WTC11 (cell line): ENCODE results near the gene ANO8. TPM values are rescaled to one million over a fixed set of nuclear protein-coding genes. Genes with fewer than 3 reads are reported as not detected.

Experiments used
- ATAC-seq: fragments of 200-7000 bp; cut with Tn5 transposase; 2 replicates; pipeline ENCODE4 v1.10.0; 2021; ENCODE audit warnings: mild to moderate bottlenecking, moderate library complexity
- CTCF ChIA-PET: fragments of 300-600 bp; sonication (Branson Sonifier 250); formaldehyde crosslinking; loops from one replicate; lab custom pipeline; 2021; ENCODE audit warnings: antibody characterized with exemption; lab: Charles Lee
- POLR2A ChIA-PET: fragments of 350-600 bp; sonication (Branson Sonifier 250); formaldehyde crosslinking; loops from one replicate; lab custom pipeline; 2021; ENCODE audit warnings: antibody characterized with exemption; lab: Charles Lee
- DNase-seq: peaks from one replicate; pipeline ENCODE4 v3.0.0; 2021; ENCODE audit warnings: low spot score
- H3K27ac Mint-ChIP-seq: 2 replicates; pipeline ENCODE4 v1.8.0; 2021; ENCODE audit warnings: mixed read lengths
- H3K27me3 Mint-ChIP-seq: 2 replicates; pipeline ENCODE4 v1.8.0; 2021; ENCODE audit warnings: low read depth, mild to moderate bottlenecking, moderate library complexity, mixed read lengths
- H3K36me3 Mint-ChIP-seq: 2 replicates; pipeline ENCODE4 v1.8.0; 2021; ENCODE audit warnings: mixed read lengths
- H3K4me1 Mint-ChIP-seq: 2 replicates; pipeline ENCODE4 v1.8.0; 2022; ENCODE audit warnings: mixed read lengths
- H3K4me3 Mint-ChIP-seq: 2 replicates; pipeline ENCODE4 v1.8.0; 2021; ENCODE audit warnings: mild to moderate bottlenecking, moderate library complexity, mixed read lengths
- H3K9me3 Mint-ChIP-seq: 2 replicates; pipeline ENCODE4 v1.8.0; 2021; ENCODE audit warnings: mixed read lengths
- AR ChIP-seq: fragments of 250-450 bp; sonication (Bioruptor Pico); IDR thresholded peaks from 2 replicates; pipeline ENCODE4 v1.9.0; 2021; ENCODE audit warnings: mild to moderate bottlenecking
- ATF2 ChIP-seq: sonication (generic); formaldehyde crosslinking; IDR thresholded peaks from 2 replicates; pipeline ENCODE4 v1.8.1; 2022; ENCODE audit warnings: low read depth, missing genetic modification reagents, borderline replicate concordance
- CREM ChIP-seq: sonication (generic); formaldehyde crosslinking; IDR thresholded peaks from 2 replicates; pipeline ENCODE4 v1.8.1; 2022; ENCODE audit warnings: mild to moderate bottlenecking, missing genetic modification reagents, moderate library complexity
- ELF4 ChIP-seq: sonication (generic); formaldehyde crosslinking; IDR thresholded peaks from 2 replicates; pipeline ENCODE4 v1.8.1; 2022; ENCODE audit warnings: low read depth, mild to moderate bottlenecking, moderate library complexity, missing genetic modification reagents
- ESRRA ChIP-seq: sonication (generic); formaldehyde crosslinking; IDR thresholded peaks from 2 replicates; pipeline ENCODE4 v1.8.1; 2022; ENCODE audit warnings: mild to moderate bottlenecking, missing genetic modification reagents, borderline replicate concordance
- ETV6 ChIP-seq: sonication (generic); formaldehyde crosslinking; IDR thresholded peaks from 2 replicates; pipeline ENCODE4 v1.8.1; 2022; ENCODE audit warnings: mild to moderate bottlenecking, missing genetic modification reagents
- GRHL2 ChIP-seq: fragments of 250-450 bp; sonication (Bioruptor Pico); IDR thresholded peaks from 2 replicates; pipeline ENCODE4 v1.8.0; 2022; ENCODE audit warnings: mild to moderate bottlenecking, moderate library complexity; ENCODE audit not compliant: insufficient replicate concordance, severe bottlenecking
- HMGXB4 ChIP-seq: sonication (generic); formaldehyde crosslinking; IDR thresholded peaks from 2 replicates; pipeline ENCODE4 v1.8.1; 2023; ENCODE audit warnings: mild to moderate bottlenecking, moderate library complexity, missing genetic modification reagents
- JUN ChIP-seq: sonication (generic); formaldehyde crosslinking; IDR thresholded peaks from 2 replicates; pipeline ENCODE4 v1.8.0; 2023; ENCODE audit warnings: mild to moderate bottlenecking, missing genetic modification reagents
- NFYB ChIP-seq: sonication (generic); formaldehyde crosslinking; conservative IDR thresholded peaks from 2 replicates; pipeline ENCODE4 v1.8.0; 2022; ENCODE audit warnings: low read depth, missing genetic modification reagents
- PREB ChIP-seq: sonication (generic); formaldehyde crosslinking; IDR thresholded peaks from 2 replicates; pipeline ENCODE4 v1.8.1; 2022; ENCODE audit warnings: mild to moderate bottlenecking, missing genetic modification reagents, moderate library complexity, borderline replicate concordance
- SMAD4 ChIP-seq: sonication (generic); formaldehyde crosslinking; IDR thresholded peaks from 2 replicates; pipeline ENCODE4 v1.8.0; 2022; ENCODE audit warnings: mild to moderate bottlenecking, missing genetic modification reagents
- SP1 ChIP-seq: sonication (generic); formaldehyde crosslinking; conservative IDR thresholded peaks from 2 replicates; pipeline ENCODE4 v1.8.1; 2022; ENCODE audit warnings: missing genetic modification reagents
- STAT6 ChIP-seq: sonication (generic); formaldehyde crosslinking; conservative IDR thresholded peaks from 2 replicates; pipeline ENCODE4 v1.8.1; 2023; ENCODE audit warnings: mild to moderate bottlenecking, low read depth, missing genetic modification reagents, moderate library complexity
- ZMAT4 ChIP-seq: fragments of 250-450 bp; sonication (Bioruptor Pico); IDR thresholded peaks from 2 replicates; pipeline ENCODE4 v1.9.0; 2021; ENCODE audit warnings: mild to moderate bottlenecking
- ZNF219 ChIP-seq: sonication (generic); formaldehyde crosslinking; IDR thresholded peaks from 2 replicates; pipeline ENCODE4 v1.8.0; 2023; ENCODE audit warnings: missing genetic modification reagents, mild to moderate bottlenecking, borderline replicate concordance
- ZNF423 ChIP-seq: fragments of 250-450 bp; sonication (Bioruptor Pico); IDR thresholded peaks from 2 replicates; pipeline ENCODE4 v2.1.2; 2022; ENCODE audit warnings: mild to moderate bottlenecking, moderate library complexity
- ZNF532 ChIP-seq: fragments of 250-450 bp; sonication (Bioruptor Pico); IDR thresholded peaks from 2 replicates; pipeline ENCODE4 v1.9.0; 2021; ENCODE audit warnings: mild to moderate bottlenecking, borderline replicate concordance
- total RNA-seq: library from RNA; stranded (reverse); gene quantifications from 3 replicates; pipeline ENCODE4 v1.2.3, GENCODE V29; 2021

Gene ANO8
- total RNA-seq, 1 experiment from 2014 or later: 32.6 TPM

- peak; percentile 72 for ATAC-seq
- CTCF ChIA-PET: interaction anchor here (0.6 to 3.5 kb wide), 37 partner anchors 8 to 278 kb away, joined by 3 to 35 read pairs (median 4); partner anchors contain the start of genes ANKLE1, DDA1, MRPL34 and MVB12A
- POLR2A ChIA-PET: interaction anchor here (0.5 to 1.4 kb wide), 8 partner anchors 11 to 669 kb away, joined by 3 to 11 read pairs (median 4); partner anchors contain the start of genes ABHD8, DDA1 and MRPL34
- no peak for TF ChIP-seq JUN (CRISPR knock-in tag)
- no peak for TF ChIP-seq PREB (CRISPR knock-in tag)
- TF ChIP-seq HMGXB4 (CRISPR knock-in tag): peak; percentile 80; the same call in 1 of the 2 replicates
- TF ChIP-seq AR: no peak
- peak; percentile 77 for TF ChIP-seq SP1 (CRISPR knock-in tag)
- no peak for TF ChIP-seq ELF4 (CRISPR knock-in tag)
- no peak for TF ChIP-seq ZNF219
- no peak for TF ChIP-seq ZNF423 (CRISPR knock-in tag)
- no peak for TF ChIP-seq SMAD4 (CRISPR knock-in tag)
- TF ChIP-seq NFYB (CRISPR knock-in tag): no peak
- TF ChIP-seq CREM (CRISPR knock-in tag): no peak
- no peak for TF ChIP-seq GRHL2 (CRISPR knock-in tag)
- no peak for TF ChIP-seq ESRRA (CRISPR knock-in tag)
- TF ChIP-seq ZNF532 (CRISPR knock-in tag): no peak
- TF ChIP-seq ZMAT4 (CRISPR knock-in tag): no peak
- no peak for TF ChIP-seq STAT6 (CRISPR knock-in tag)
- no peak for TF ChIP-seq ATF2 (CRISPR knock-in tag)
- peak; percentile 51; the same call in 1 of the 2 replicates for TF ChIP-seq ETV6 (CRISPR knock-in tag)
These were observed 6.8 kb downstream of the ANO8 start for GRCh38 chr19:17327654-17328516.

More at GRCh38 chr19:17327654-17328516, 6.8 kb downstream of the ANO8 start:
- peaks cover 11% of the 10 kb centered on the region for H3K36me3 Mint-ChIP-seq
- peak overlapping the region; percentile 84 for H3K4me3 Mint-ChIP-seq
- peak; percentile 93 for DNase-seq
- peak overlapping the region; percentile 98 for H3K27ac Mint-ChIP-seq
- H3K9me3 Mint-ChIP-seq: peaks cover 4% of the 10 kb centered on the region
- H3K27me3 Mint-ChIP-seq: peaks cover 5% of the 10 kb centered on the region
- peaks cover 16% of the 10 kb centered on the region for H3K4me1 Mint-ChIP-seq
